DOHH2 (cell line): Measurements from ENCODE around the gene FAM171A1.

Experiments
- H3F3A ChIP-seq: fragments of 200-600 bp; sonication (generic), shearing (Covaris generic); 2 replicates; pipeline ENCODE4 v1.6.0; 2016; ENCODE audit warnings: antibody characterized with exemption, mild to moderate bottlenecking; ENCODE audit not compliant: control insufficient read depth, insufficient read depth
- H3K27ac ChIP-seq: fragments of 200-600 bp; sonication (generic); 2 replicates; pipeline ENCODE4 v1.5.1; 2014; ENCODE audit warnings: low read depth, mild to moderate bottlenecking, low read length, moderate library complexity
- H3K27me3 ChIP-seq: fragments of 200-600 bp; sonication (generic); 2 replicates; pipeline ENCODE4 v1.6.1; 2014; ENCODE audit warnings: mild to moderate bottlenecking, low read length, mixed read lengths; ENCODE audit not compliant: control insufficient read depth
- H3K36me3 ChIP-seq: fragments of 200-600 bp; sonication (generic); 2 replicates; pipeline ENCODE4 v1.6.1; 2014; ENCODE audit warnings: mild to moderate bottlenecking, low read length, moderate library complexity, mixed read lengths; ENCODE audit not compliant: control insufficient read depth
- H3K4me1 ChIP-seq: fragments of 200-600 bp; sonication (generic); 2 replicates; pipeline ENCODE4 v1.6.1; 2014; ENCODE audit warnings: mild to moderate bottlenecking, low read length, mixed read lengths; ENCODE audit not compliant: control insufficient read depth
- H3K4me2 ChIP-seq: fragments of 200-600 bp; sonication (generic); 2 replicates; pipeline ENCODE4 v1.6.0; 2014; ENCODE audit warnings: mild to moderate bottlenecking, low read length, moderate library complexity
- H3K4me3 ChIP-seq: fragments of 200-600 bp; sonication (generic); 2 replicates; pipeline ENCODE4 v1.5.1; 2014; ENCODE audit warnings: mild to moderate bottlenecking, low read length, mixed read lengths
- H3K79me2 ChIP-seq: fragments of 200-600 bp; sonication (generic); 2 replicates; pipeline ENCODE4 v1.6.1; 2014; ENCODE audit warnings: mild to moderate bottlenecking, low read length, mixed read lengths; ENCODE audit not compliant: control insufficient read depth
- H3K9me2 ChIP-seq: fragments of 200-600 bp; sonication (generic); replicated peaks from 2 replicates; pipeline ENCODE4 v1.6.1; 2014; ENCODE audit warnings: mild to moderate bottlenecking, low read length, mixed read lengths; ENCODE audit not compliant: control insufficient read depth
- H3K9me3 ChIP-seq: fragments of 200-600 bp; sonication (generic); 2 replicates; pipeline ENCODE4 v1.6.1; 2014; ENCODE audit warnings: antibody characterized with exemption, low read length, mixed read lengths; ENCODE audit not compliant: control insufficient read depth, insufficient read depth
- H4K20me1 ChIP-seq: fragments of 200-600 bp; sonication (generic); 2 replicates; pipeline ENCODE4 v1.6.0; 2014; ENCODE audit warnings: low read depth, mild to moderate bottlenecking, antibody characterized with exemption, low read length, moderate library complexity; ENCODE audit not compliant: control insufficient read depth, insufficient read depth
- CTCF ChIP-seq: fragments of 200-600 bp; sonication (generic); IDR thresholded peaks from one replicate; pipeline ENCODE4 v1.5.1; 2014; ENCODE audit warnings: antibody characterized with exemption, mild to moderate bottlenecking, low read depth, low read length; ENCODE audit not compliant: poor library complexity, severe bottlenecking
- EZH2phosphoT487 ChIP-seq: fragments of 200-600 bp; sonication (generic); IDR thresholded peaks from 2 replicates; pipeline ENCODE4 v1.6.1; 2017; ENCODE audit warnings: borderline replicate concordance, mild to moderate bottlenecking, antibody characterized with exemption, low read length, moderate library complexity, mixed read lengths

FAM171A1 gene

GRCh38 chr10:15300697-15301096 lies 70.4 kb downstream of the FAM171A1 start:
- H3K4me2 ChIP-seq = no peak overlapping the region
- H3F3A ChIP-seq = no peaks in the 10 kb centered on the region
- H3K9me3 ChIP-seq = no peaks in the 10 kb centered on the region
- H4K20me1 ChIP-seq = no peaks in the 10 kb centered on the region
- no peaks in the 10 kb centered on the region for H3K36me3 ChIP-seq
- H3K27ac ChIP-seq = no peak overlapping the region
- H3K4me1 ChIP-seq = no peaks in the 10 kb centered on the region
- H3K79me2 ChIP-seq = no peaks in the 10 kb centered on the region
- H3K9me2 ChIP-seq = no peaks in the 10 kb centered on the region
- no peak for TF ChIP-seq CTCF
- no peak for TF ChIP-seq EZH2phosphoT487
- no peaks in the 10 kb centered on the region for H3K27me3 ChIP-seq
- H3K4me3 ChIP-seq = no peak overlapping the region

- no peak overlapping the region for H3K27ac ChIP-seq
- H3K4me1 ChIP-seq = no peaks in the 10 kb centered on the region
- H3F3A ChIP-seq = no peaks in the 10 kb centered on the region
- H3K4me2 ChIP-seq = no peak overlapping the region
- no peaks in the 10 kb centered on the region for H3K36me3 ChIP-seq
- H3K27me3 ChIP-seq = no peaks in the 10 kb centered on the region
- no peaks in the 10 kb centered on the region for H3K9me2 ChIP-seq
- no peaks in the 10 kb centered on the region for H4K20me1 ChIP-seq
- TF ChIP-seq CTCF = no peak
- TF ChIP-seq EZH2phosphoT487 = no peak
- H3K4me3 ChIP-seq = no peak overlapping the region
- H3K79me2 ChIP-seq = no peaks in the 10 kb centered on the region
- H3K9me3 ChIP-seq = no peaks in the 10 kb centered on the region
Measured at GRCh38 chr10:15300145-15300544, 70.9 kb downstream of the FAM171A1 start.

GRCh38 chr10:15296701-15297100 lies 74.4 kb downstream of the FAM171A1 start:
- no peaks in the 10 kb centered on the region for H3K4me1 ChIP-seq
- no peaks in the 10 kb centered on the region for H3K36me3 ChIP-seq
- no peaks in the 10 kb centered on the region for H3K79me2 ChIP-seq
- H3K9me2 ChIP-seq = no peaks in the 10 kb centered on the region
- no peaks in the 10 kb centered on the region for H3K9me3 ChIP-seq
- no peak overlapping the region for H3K4me3 ChIP-seq
- H3F3A ChIP-seq = no peaks in the 10 kb centered on the region
- no peaks in the 10 kb centered on the region for H3K27me3 ChIP-seq
- H4K20me1 ChIP-seq = no peaks in the 10 kb centered on the region
- no peak overlapping the region for H3K27ac ChIP-seq
- H3K4me2 ChIP-seq = no peak overlapping the region
- no peak for TF ChIP-seq CTCF
- TF ChIP-seq EZH2phosphoT487 = no peak
